A549 (cell line): ENCODE measurements around the gene TRIM47.

Source experiments
- ATOH8 ChIP-seq: fragments of 250-450 bp; sonication (Bioruptor Pico); IDR thresholded peaks from 2 replicates; pipeline ENCODE4 v1.5.0; 2020; ENCODE audit warnings: low read depth, mild to moderate bottlenecking, moderate library complexity
- CBX2 ChIP-seq: fragments of 200-600 bp; sonication (generic); IDR thresholded peaks from 2 replicates; pipeline ENCODE4 v1.6.1; 2016; ENCODE audit warnings: low read depth, mild to moderate bottlenecking, borderline replicate concordance
- CBX8 ChIP-seq: fragments of 200-600 bp; sonication (generic); IDR thresholded peaks from 2 replicates; pipeline ENCODE4 v1.6.1; 2016
- CTCF ChIP-seq: fragments of >200 bp; sonication (Bioruptor Twin); formaldehyde crosslinking; IDR thresholded peaks from 3 replicates; pipeline ENCODE4 v1.5.1; 2016
- ESRRA ChIP-seq: fragments of 150-350 bp; IDR thresholded peaks from 2 replicates; pipeline ENCODE4 v1.6.1; 2014; ENCODE audit warnings: mild to moderate bottlenecking, low read length, borderline replicate concordance
- HDAC2 ChIP-seq: fragments of 200-600 bp; sonication (generic); IDR thresholded peaks from 2 replicates; pipeline ENCODE4 v1.6.1; 2016
- JUN ChIP-seq, 2 experiments: fragments of >200 bp; sonication (Bioruptor Twin); formaldehyde crosslinking; IDR thresholded peaks; 2 replicates in 1 of 2; 3 replicates in 1 of 2; pipeline ENCODE4 v1.6.1; 2016 to 2017
- KDM5A ChIP-seq: fragments of 200-600 bp; sonication (generic); IDR thresholded peaks from 2 replicates; pipeline ENCODE4 v1.6.1; 2016; ENCODE audit warnings: antibody characterized with exemption, mild to moderate bottlenecking
- POLR2A ChIP-seq: IDR thresholded peaks from 2 replicates; pipeline ENCODE4 v1.6.1; 2012; ENCODE audit warnings: mild to moderate bottlenecking, low read length
- USF2 ChIP-seq: fragments of 450-650 bp; IDR thresholded peaks from 2 replicates; pipeline ENCODE4 v1.6.1; 2014; ENCODE audit warnings: antibody characterized with exemption
- ZFP36 ChIP-seq: fragments of 450-650 bp; IDR thresholded peaks from 2 replicates; pipeline ENCODE4 v1.6.1; 2014; ENCODE audit warnings: borderline replicate concordance; ENCODE audit not compliant: partially characterized antibody

GRCh38 chr17:75826561-75827307 lies 51.6 kb downstream of the TRIM47 start:
- TF ChIP-seq POLR2A = no peak
- TF ChIP-seq USF2 = no peak
- no peak for TF ChIP-seq ATOH8 (CRISPR knock-in tag)
- no peak for TF ChIP-seq CTCF
- TF ChIP-seq CBX8 = no peak
- TF ChIP-seq ZFP36 = no peak
- no peak for TF ChIP-seq ESRRA
- no peak for TF ChIP-seq JUN (IDR thresholded peaks at IDR 0.05)
- TF ChIP-seq KDM5A = no peak
- no peak for TF ChIP-seq HDAC2
- TF ChIP-seq CBX2 = no peak
